Caki2 (cell line): Measurements from ENCODE around the gene STXBP5. TPM values are rescaled to one million over a fixed set of nuclear protein-coding genes. Genes with fewer than 3 reads are reported as not detected.

ENCODE experiments used
- DNase-seq: peaks from one replicate; pipeline ENCODE4 v3.0.0-alpha.2; 2015; ENCODE audit warnings: low read depth
- in situ Hi-C: cut with HindIII; loops from 2 replicates; pipeline ENCODE4 v1.10.0; 2016; ENCODE audit warnings: low sequenced_read_pairs, low pct_unique_long_range_greater_than_20kb, mixed read lengths
- total RNA-seq: library from RNA; depleted of rRNA; stranded (reverse); fragments of >200 nt; shearing (Covaris generic); gene quantifications from 2 replicates; pipeline ENCODE4 v1.2.3, GENCODE V29; 2014; ENCODE audit warnings: low replicate concordance

The STXBP5 gene
- total RNA-seq, 1 experiment from 2014 or later: 8.3 TPM

- in situ Hi-C loops: no loop called here
- peak; percentile 39 for DNase-seq
Measured at GRCh38 chr6:147204843-147205311, 660 bp downstream of the STXBP5 start.

GRCh38 chr6:147205690-147206600 is 1.7 kb downstream of the STXBP5 start:
- DNase-seq: peak; percentile 46
- in situ Hi-C loops: no loop called here

- no peak for DNase-seq
- in situ Hi-C loops: no loop called here
Measured at GRCh38 chr6:147207351-147207750, 3.1 kb downstream of the STXBP5 start.

- in situ Hi-C loops: no loop called here
- no peak for DNase-seq
Measured at GRCh38 chr6:147207837-147208754, 3.9 kb downstream of the STXBP5 start.

GRCh38 chr6:147209762-147210449 is 5.7 kb downstream of the STXBP5 start:
- no peak for DNase-seq
- in situ Hi-C loops: no loop called here

- in situ Hi-C loops: no loop called here
- no peak for DNase-seq
Measured at GRCh38 chr6:147211349-147211748, 7.1 kb downstream of the STXBP5 start.

GRCh38 chr6:147211831-147212230 is 7.6 kb downstream of the STXBP5 start:
- in situ Hi-C loops: no loop called here
- DNase-seq: no peak

- in situ Hi-C loops: no loop called here
- DNase-seq: no peak
Measured at GRCh38 chr6:147212622-147213021, 8.4 kb downstream of the STXBP5 start.

- no peak for DNase-seq
- in situ Hi-C loops: no loop called here
Measured at GRCh38 chr6:147213772-147214171, 9.6 kb downstream of the STXBP5 start.

GRCh38 chr6:147214248-147215227 is 10.3 kb downstream of the STXBP5 start:
- in situ Hi-C loops: no loop called here
- no peak for DNase-seq

- no peak for DNase-seq
Measured at GRCh38 chr6:147216915-147217314, 12.7 kb downstream of the STXBP5 start.

GRCh38 chr6:147217840-147218404 is 13.7 kb downstream of the STXBP5 start:
- in situ Hi-C loops: no loop called here
- DNase-seq: no peak

More at GRCh38 chr6:147216915-147217314, 12.7 kb downstream of the STXBP5 start:
- in situ Hi-C loops: no loop called here

- in situ Hi-C loops: no loop called here
- no peak for DNase-seq
Measured at GRCh38 chr6:147218797-147219196, 14.6 kb downstream of the STXBP5 start.

GRCh38 chr6:147219463-147219862 is 15.2 kb downstream of the STXBP5 start:
- DNase-seq: no peak
- in situ Hi-C loops: no loop called here

GRCh38 chr6:147220345-147220744 is 16.1 kb downstream of the STXBP5 start:
- in situ Hi-C loops: no loop called here

GRCh38 chr6:147221739-147222138 is 17.5 kb downstream of the STXBP5 start:
- in situ Hi-C loops: no loop called here
- no peak for DNase-seq

More at GRCh38 chr6:147220345-147220744, 16.1 kb downstream of the STXBP5 start:
- DNase-seq: no peak
